CD14-positive monocyte (primary cell): ENCODE data around the gene CLBA1. TPM values are rescaled to one million over a fixed set of nuclear protein-coding genes. Genes with fewer than 3 reads are reported as not detected.

Experiments used
- DNase-seq, 3 donors: peaks; one replicate each; pipeline ENCODE4 v3.0.0-alpha.2; 2011 to 2022
- H2AFZ ChIP-seq: 2 replicates; pipeline ENCODE4 v1.6.0; 2012; ENCODE audit warnings: mild to moderate bottlenecking, low read depth, low read length, inconsistent platforms; ENCODE audit not compliant: insufficient read depth, poor library complexity, severe bottlenecking
- H3K27ac ChIP-seq, 2 donors: 1 replicate in 1 of 2; 2 replicates in 1 of 2; pipeline ENCODE4 v1.5.1; 2012 to 2013; ENCODE audit warnings: low read length in 2 of 2, control low read depth in 1 of 2, inconsistent platforms in 1 of 2, low read depth in 1 of 2, mild to moderate bottlenecking in 1 of 2
- H3K27me3 ChIP-seq, 2 donors: one replicate each; pipeline versions ENCODE4 v1.6.0 to v1.6.1; 2011 to 2013; ENCODE audit warnings: low read length in 2 of 2; ENCODE audit not compliant: control insufficient read depth in 2 of 2, insufficient read depth in 2 of 2
- H3K36me3 ChIP-seq, 2 donors: replicated peaks in 1 of 2; 1 replicate in 1 of 2; 2 replicates in 1 of 2; pipeline versions ENCODE4 v1.5.1 to v1.6.1; 2012 to 2013; ENCODE audit warnings: low read length in 2 of 2, control low read depth in 1 of 2, inconsistent platforms in 1 of 2, mild to moderate bottlenecking in 1 of 2; ENCODE audit not compliant: insufficient read depth in 2 of 2, control insufficient read depth in 1 of 2
- H3K4me1 ChIP-seq, 2 donors: 1 replicate in 1 of 2; 2 replicates in 1 of 2; pipeline versions ENCODE4 v1.5.1 to v1.6.1; 2012 to 2013; ENCODE audit warnings: low read length in 2 of 2, control low read depth in 1 of 2, inconsistent platforms in 1 of 2, mild to moderate bottlenecking in 1 of 2, moderate library complexity in 1 of 2; ENCODE audit not compliant: insufficient read depth in 2 of 2, control insufficient read depth in 1 of 2
- H3K4me2 ChIP-seq: replicated peaks from 2 replicates; pipeline ENCODE3; 2012; ENCODE audit warnings: low read length, moderate library complexity, mild to moderate bottlenecking; ENCODE audit not compliant: poor library complexity, severe bottlenecking; ENCODE audit errors: extremely low read depth
- H3K4me3 ChIP-seq, 3 experiments: fragments of 200-600 bp in 1 of 3; sonication (generic) in 1 of 3; replicated peaks in 1 of 3; 1 replicate in 2 of 3; 2 replicates in 1 of 3; pipeline ENCODE4 v1.5.1; 2011 to 2013; ENCODE audit warnings: low read length in 3 of 3, mild to moderate bottlenecking in 3 of 3, control low read depth in 2 of 3, low read depth in 2 of 3, inconsistent platforms in 1 of 3, moderate library complexity in 1 of 3
- H3K79me2 ChIP-seq: 2 replicates; pipeline ENCODE4 v1.6.0; 2012; ENCODE audit warnings: mild to moderate bottlenecking, control low read depth, inconsistent platforms, low read length, moderate library complexity; ENCODE audit not compliant: insufficient read depth
- H3K9ac ChIP-seq: 2 replicates; pipeline ENCODE4 v1.6.0; 2017; ENCODE audit warnings: low read length, mild to moderate bottlenecking; ENCODE audit not compliant: insufficient read depth, poor library complexity, severe bottlenecking
- H3K9me3 ChIP-seq, 2 donors: replicated peaks in 1 of 2; 1 replicate in 1 of 2; 2 replicates in 1 of 2; pipeline versions ENCODE4 v1.5.1 to v1.6.1; 2012 to 2013; ENCODE audit warnings: low read length in 2 of 2, control low read depth in 1 of 2; ENCODE audit not compliant: control insufficient read depth in 1 of 2, insufficient read depth in 1 of 2
- H4K20me1 ChIP-seq: 2 replicates; pipeline ENCODE4 v1.6.0; 2012; ENCODE audit warnings: mild to moderate bottlenecking, low read length, control low read depth, moderate library complexity; ENCODE audit not compliant: insufficient read depth
- H3K27ac Mint-ChIP-seq, 7 donors: one replicate each; pipeline ENCODE4 v1.8.0; 2020; ENCODE audit warnings: mild to moderate bottlenecking in 7 of 7, mixed read lengths in 7 of 7, moderate library complexity in 6 of 7, inconsistent platforms in 2 of 7
- H3K27me3 Mint-ChIP-seq, 3 donors: one replicate each; pipeline ENCODE4 v1.8.0; 2021 to 2022; ENCODE audit warnings: low read depth in 3 of 3, mild to moderate bottlenecking in 3 of 3, mixed read lengths in 3 of 3, moderate library complexity in 3 of 3, inconsistent platforms in 1 of 3
- H3K36me3 Mint-ChIP-seq, 2 donors: one replicate each; pipeline ENCODE4 v1.8.0; 2020; ENCODE audit warnings: mixed read lengths in 2 of 2, inconsistent platforms in 1 of 2, mild to moderate bottlenecking in 1 of 2
- H3K4me1 Mint-ChIP-seq: one replicate; pipeline ENCODE4 v1.8.0; 2020; ENCODE audit warnings: mild to moderate bottlenecking, mixed read lengths
- H3K4me3 Mint-ChIP-seq, 2 donors: one replicate each; pipeline ENCODE4 v1.8.0; 2020; ENCODE audit warnings: mild to moderate bottlenecking in 2 of 2, mixed read lengths in 2 of 2, moderate library complexity in 1 of 2
- H3K9me3 Mint-ChIP-seq, 7 donors: one replicate each; pipeline ENCODE4 v1.8.0; 2020 to 2022; ENCODE audit warnings: mixed read lengths in 7 of 7, mild to moderate bottlenecking in 6 of 7, moderate library complexity in 6 of 7, inconsistent platforms in 2 of 7
- WGBS: methylation state at CpG from one replicate; pipeline ENCODE4 v1.1.5; 2013; ENCODE audit warnings: missing lambda C conversion rate; ENCODE audit not compliant: insufficient coverage; 5-methylcytosine and 5-hydroxymethylcytosine counted together
- intact Hi-C, 2 donors: fragments of 100-400 bp; cut with micrococcal nuclease; formaldehyde crosslinking; loops; one replicate each; pipeline versions ENCODE4 v1.15.0 to v1.15.1; 2023
- polyA plus RNA-seq, 3 donors: library from polyadenylated mRNA; depleted of rRNA in 1 of 3; unstranded in 2 of 3; stranded (reverse) in 1 of 3; fragments of 300-500 nt in 2 of 3; fragments of >200 nt in 1 of 3; fragmentation: Illumina TruSeq in 2 of 3; gene quantifications; 1 replicate in 2 of 3; 2 replicates in 1 of 3; pipeline ENCODE4 v1.2.3, GENCODE V29; 2012 to 2021
- TF ChIP-seq, protein P1 (sequence below): fragments of 200-600 bp; IDR thresholded peaks from one replicate; pipeline ENCODE4 v1.8.0; 2022; ENCODE audit warnings: antibody characterized with exemption, mild to moderate bottlenecking

The CLBA1 gene
- polyA plus RNA-seq, 3 donors, result 0.62 to 0.76 (median 0.63) TPM

DNA sequence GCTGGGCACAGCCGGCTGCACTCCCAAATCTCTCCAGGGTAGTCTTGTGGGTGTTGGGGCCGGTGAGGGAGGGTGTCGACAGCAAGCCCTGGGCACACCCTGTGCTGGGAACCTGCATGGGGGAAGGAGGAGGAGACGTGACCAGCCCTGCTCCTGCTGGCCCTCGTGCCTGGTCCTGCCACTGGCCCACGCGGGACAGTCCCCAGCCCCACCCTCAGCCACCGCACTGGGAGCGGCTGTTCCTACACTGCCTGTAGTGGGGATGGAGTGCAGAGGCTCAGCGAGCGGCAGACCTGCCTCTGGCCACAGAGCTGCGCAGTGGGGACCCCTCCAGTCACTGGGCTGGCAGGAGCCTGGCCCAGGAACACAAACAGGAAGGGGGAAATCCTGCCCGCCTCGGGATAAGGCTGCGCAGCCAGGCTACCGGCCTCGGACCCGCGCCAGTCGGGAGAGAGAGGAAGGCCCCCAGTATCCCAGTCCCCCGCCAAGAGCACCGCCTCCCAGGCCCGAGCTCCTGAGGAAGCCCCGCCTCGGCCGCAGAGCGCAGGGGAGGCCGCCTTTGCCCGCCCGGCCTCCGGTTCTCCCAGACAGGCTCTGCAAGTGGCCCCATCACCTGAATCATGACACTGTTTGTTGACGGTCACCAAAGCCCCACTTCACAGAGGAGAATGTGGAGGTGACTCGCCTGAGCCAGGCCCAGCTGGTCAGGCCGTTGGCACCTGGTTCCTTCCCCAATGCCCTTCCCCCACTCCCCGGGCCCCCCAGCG, 18.0 kb upstream of the CLBA1 start:
- TF ChIP-seq, protein P1, sequence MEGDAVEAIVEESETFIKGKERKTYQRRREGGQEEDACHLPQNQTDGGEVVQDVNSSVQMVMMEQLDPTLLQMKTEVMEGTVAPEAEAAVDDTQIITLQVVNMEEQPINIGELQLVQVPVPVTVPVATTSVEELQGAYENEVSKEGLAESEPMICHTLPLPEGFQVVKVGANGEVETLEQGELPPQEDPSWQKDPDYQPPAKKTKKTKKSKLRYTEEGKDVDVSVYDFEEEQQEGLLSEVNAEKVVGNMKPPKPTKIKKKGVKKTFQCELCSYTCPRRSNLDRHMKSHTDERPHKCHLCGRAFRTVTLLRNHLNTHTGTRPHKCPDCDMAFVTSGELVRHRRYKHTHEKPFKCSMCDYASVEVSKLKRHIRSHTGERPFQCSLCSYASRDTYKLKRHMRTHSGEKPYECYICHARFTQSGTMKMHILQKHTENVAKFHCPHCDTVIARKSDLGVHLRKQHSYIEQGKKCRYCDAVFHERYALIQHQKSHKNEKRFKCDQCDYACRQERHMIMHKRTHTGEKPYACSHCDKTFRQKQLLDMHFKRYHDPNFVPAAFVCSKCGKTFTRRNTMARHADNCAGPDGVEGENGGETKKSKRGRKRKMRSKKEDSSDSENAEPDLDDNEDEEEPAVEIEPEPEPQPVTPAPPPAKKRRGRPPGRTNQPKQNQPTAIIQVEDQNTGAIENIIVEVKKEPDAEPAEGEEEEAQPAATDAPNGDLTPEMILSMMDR, result no peak
- Histone ChIP-seq H3K36me3 (no peaks in the 10 kb centered on the region), H3K27me3 (peaks cover 2 to 23% of the 10 kb centered on the region in 2 donors), H3K4me1 (no peaks in the 10 kb centered on the region), H3K79me2 (no peaks in the 10 kb centered on the region), H2AFZ (no peak overlapping the region), H3K9me3 (no peaks in the 10 kb centered on the region), H3K4me2 (no peak overlapping the region), H3K27ac (no peak overlapping the region), H4K20me1 (no peaks in the 10 kb centered on the region), H3K4me3 (no peak overlapping the region), H3K9ac (no peak overlapping the region)
- H3K4me3 Mint-ChIP-seq, result peak overlapping the region in 1 of 2 donors; percentile 63
- peaks cover 4% of the 10 kb centered on the region for H3K4me1 Mint-ChIP-seq
- DNase-seq, result peak in 1 of 3 donors; percentile 8
- intact Hi-C loops, result no loop called here
- peaks cover 20 to 38% (median 29%) of the 10 kb centered on the region in 3 donors for H3K27me3 Mint-ChIP-seq
- peaks cover 0 to 3% (median 0%) of the 10 kb centered on the region in 7 donors for H3K9me3 Mint-ChIP-seq
- H3K36me3 Mint-ChIP-seq, result no peaks in the 10 kb centered on the region
- H3K27ac Mint-ChIP-seq, result no peak overlapping the region
- WGBS, result 6% methylated on average over 27 of the region's 36 CpGs

GRCh38 chr14:104968153-104968527, 17.4 kb upstream of the CLBA1 start:
- no peaks in the 10 kb centered on the region for H3K9me3 ChIP-seq
- Mint-ChIP-seq H3K9me3 (peaks cover 0 to 3% (median 0%) of the 10 kb centered on the region in 7 donors), H3K27me3 (peaks cover 20 to 38% (median 29%) of the 10 kb centered on the region in 3 donors), H3K4me1 (peaks cover 4% of the 10 kb centered on the region), H3K4me3 (peak overlapping the region in 1 of 2 donors; percentile 63), H3K36me3 (no peaks in the 10 kb centered on the region), H3K27ac (no peak overlapping the region)
- no peaks in the 10 kb centered on the region for H3K79me2 ChIP-seq
- no peak overlapping the region for H3K4me3 ChIP-seq
- intact Hi-C loops, result no loop called here
- no peak overlapping the region for H3K4me2 ChIP-seq
- no peaks in the 10 kb centered on the region for H3K4me1 ChIP-seq
- no peak overlapping the region for H2AFZ ChIP-seq
- no peak for DNase-seq
- no peak overlapping the region for H3K27ac ChIP-seq
- peaks cover 2 to 23% of the 10 kb centered on the region in 2 donors for H3K27me3 ChIP-seq
- no peaks in the 10 kb centered on the region for H3K36me3 ChIP-seq
- 15% methylated on average over 9 of the region's 12 CpGs for WGBS
- no peak overlapping the region for H3K9ac ChIP-seq
- TF ChIP-seq, protein P1, result no peak
- no peaks in the 10 kb centered on the region for H4K20me1 ChIP-seq
